Liver (tissue), 9 donors: Measurements from ENCODE around the gene TIMP1. TPM values are rescaled to one million over a fixed set of nuclear protein-coding genes. Genes with fewer than 3 reads are reported as not detected.
A peak's percentile ranks its signal among the peaks of the same experiment; 100 is the strongest.

Source experiments
- DNase-seq: peaks from one replicate; pipeline ENCODE4 v3.0.0-alpha.2; 2017; ENCODE audit warnings: low spot score
- H3K27ac ChIP-seq, 2 donors: one replicate each; pipeline ENCODE4 v1.7.0; 2013; ENCODE audit warnings: inconsistent platforms in 2 of 2, low read length in 2 of 2, control low read depth in 1 of 2, low read depth in 1 of 2, mild to moderate bottlenecking in 1 of 2
- H3K27me3 ChIP-seq, 4 donors: one replicate each; pipeline versions ENCODE4 v1.6.1 to v1.7.0; 2013; ENCODE audit warnings: low read length in 3 of 4, inconsistent platforms in 1 of 4, mild to moderate bottlenecking in 1 of 4, moderate library complexity in 1 of 4; ENCODE audit not compliant: control insufficient read depth in 4 of 4, insufficient read depth in 4 of 4
- H3K36me3 ChIP-seq, 4 donors: one replicate each; pipeline versions ENCODE4 v1.6.1 to v1.7.0; 2013; ENCODE audit warnings: low read length in 3 of 4, mild to moderate bottlenecking in 3 of 4, low read depth in 1 of 4, moderate library complexity in 1 of 4; ENCODE audit not compliant: control insufficient read depth in 4 of 4, insufficient read depth in 3 of 4
- H3K4me1 ChIP-seq, 4 donors: one replicate each; pipeline versions ENCODE4 v1.6.1 to v1.7.0; 2013; ENCODE audit warnings: low read length in 3 of 4, mild to moderate bottlenecking in 3 of 4, moderate library complexity in 1 of 4; ENCODE audit not compliant: control insufficient read depth in 4 of 4, insufficient read depth in 4 of 4
- H3K4me3 ChIP-seq, 3 donors: one replicate each; pipeline versions ENCODE4 v1.6.1 to v1.7.0; 2013; ENCODE audit warnings: low read length in 3 of 3, control low read depth in 1 of 3, low read depth in 1 of 3, mild to moderate bottlenecking in 1 of 3
- H3K9ac ChIP-seq, 2 donors: one replicate each; pipeline ENCODE4 v1.7.0; 2013; ENCODE audit warnings: low read length in 2 of 2, mild to moderate bottlenecking in 2 of 2, moderate library complexity in 2 of 2, control low read depth in 1 of 2, low read depth in 1 of 2
- H3K9me3 ChIP-seq, 4 donors: one replicate each; pipeline versions ENCODE4 v1.6.1 to v1.7.0; 2013; ENCODE audit warnings: low read length in 3 of 4; ENCODE audit not compliant: control insufficient read depth in 4 of 4
- EGR1 ChIP-seq, 2 donors: IDR thresholded peaks; 2 replicates each; pipeline ENCODE4 v1.6.1; 2016 to 2018; ENCODE audit warnings: antibody characterized with exemption in 2 of 2, low read depth in 2 of 2
- FOXA1 ChIP-seq: IDR thresholded peaks from 2 replicates; pipeline ENCODE4 v1.6.1; 2016; ENCODE audit warnings: antibody characterized with exemption
- FOXA2 ChIP-seq: IDR thresholded peaks from 2 replicates; pipeline ENCODE4 v1.6.1; 2016; ENCODE audit warnings: antibody characterized with exemption
- GABPA ChIP-seq, 2 donors: IDR thresholded peaks in 1 of 2; conservative IDR thresholded peaks in 1 of 2; 2 replicates each; pipeline ENCODE4 v1.6.1; 2016; ENCODE audit warnings: antibody characterized with exemption in 2 of 2, mild to moderate bottlenecking in 1 of 2, moderate library complexity in 1 of 2
- HNF4A ChIP-seq, 2 donors: conservative IDR thresholded peaks; 2 replicates each; pipeline ENCODE4 v1.6.1; 2016; ENCODE audit warnings: antibody characterized with exemption in 2 of 2, mild to moderate bottlenecking in 2 of 2
- JUND ChIP-seq, 2 donors: IDR thresholded peaks; 2 replicates each; pipeline ENCODE4 v1.6.1; 2016; ENCODE audit warnings: antibody characterized with exemption in 2 of 2
- NR2F2 ChIP-seq: IDR thresholded peaks from 2 replicates; pipeline ENCODE4 v1.6.1; 2016; ENCODE audit warnings: antibody characterized with exemption
- REST ChIP-seq: IDR thresholded peaks from 2 replicates; pipeline ENCODE4 v1.6.1; 2016; ENCODE audit warnings: antibody characterized with exemption, mild to moderate bottlenecking
- RXRA ChIP-seq, 2 donors: IDR thresholded peaks; 2 replicates each; pipeline ENCODE4 v1.6.1; 2017 to 2018; ENCODE audit warnings: antibody characterized with exemption in 2 of 2, mild to moderate bottlenecking in 1 of 2
- SP1 ChIP-seq: IDR thresholded peaks from 2 replicates; pipeline ENCODE4 v1.6.1; 2018; ENCODE audit warnings: antibody characterized with exemption, mild to moderate bottlenecking
- TAF1 ChIP-seq: conservative IDR thresholded peaks from 2 replicates; pipeline ENCODE4 v1.6.1; 2016; ENCODE audit warnings: antibody characterized with exemption, mild to moderate bottlenecking
- YY1 ChIP-seq: IDR thresholded peaks from 2 replicates; pipeline ENCODE4 v1.6.1; 2016; ENCODE audit warnings: antibody characterized with exemption, mild to moderate bottlenecking
- WGBS: extraction: QIAGEN DNeasy Blood & Tissue Kit; methylation state at CpG from one replicate; pipeline ENCODE4 v1.1.7; 2013; 5-methylcytosine and 5-hydroxymethylcytosine counted together
- polyA plus RNA-seq, 2 donors: library from polyadenylated mRNA; stranded (reverse) in 1 of 2; unstranded in 1 of 2; fragments of 200-250 nt in 1 of 2; fragments of >200 nt in 1 of 2; fragmentation: Nextera tagmentation in 1 of 2; extraction: Ambion mirVana in 1 of 2; gene quantifications; one replicate each; pipeline versions ENCODE4 v1.2.1 to v1.2.3, GENCODE V29; 2013 to 2015
- total RNA-seq, 2 donors: library from RNA; depleted of rRNA; stranded (reverse); fragments of >200 nt; gene quantifications; one replicate each; pipeline ENCODE4 v1.2.3, GENCODE V29; 2014
- TF ChIP-seq, protein P1 (sequence below): IDR thresholded peaks from 2 replicates; pipeline ENCODE4 v1.6.1; 2016; ENCODE audit warnings: antibody characterized with exemption
- TF ChIP-seq, protein P2 (sequence below): IDR thresholded peaks from 2 replicates; pipeline ENCODE4 v1.6.1; 2016; ENCODE audit warnings: antibody characterized with exemption
- TF ChIP-seq, protein P3 (sequence below): IDR thresholded peaks from 2 replicates; pipeline ENCODE4 v1.6.1; 2016; ENCODE audit warnings: antibody characterized with exemption
- donor health status: healthy.
- donor health status: healthy.
- donor health status: healthy.
- donor health status: healthy.
- donor health status: healthy.

Gene TIMP1
- total and polyA plus RNA-seq, 4 donors, result 18.0 to 1,609 (median 146) TPM

DNA sequence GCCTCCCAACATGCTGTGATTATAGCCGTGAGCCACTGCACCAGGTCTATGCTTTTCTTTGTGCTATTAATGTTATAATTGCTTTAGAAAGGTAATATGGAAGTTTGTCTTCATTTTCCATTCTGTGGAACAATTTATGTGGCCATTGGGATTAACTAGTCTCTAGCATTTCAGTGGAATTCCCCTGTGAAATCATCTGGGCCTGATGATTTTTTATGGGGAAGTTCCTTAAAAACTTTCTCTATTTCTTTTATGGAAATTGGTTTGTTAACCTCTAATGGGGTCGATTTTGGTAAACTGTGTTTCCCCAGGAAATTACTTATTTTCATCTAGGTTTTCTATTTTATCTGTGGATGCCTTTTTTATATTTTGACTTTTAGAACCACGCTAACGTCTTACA lies 11.3 kb downstream of the TIMP1 start:
- no peak for DNase-seq
- H3K27ac ChIP-seq, result no peak overlapping the region
- H3K4me3 ChIP-seq, result no peak overlapping the region
- no peak overlapping the region for H3K9ac ChIP-seq
- 77% methylated on average over 4 of the region's 4 CpGs for WGBS
- no peaks in the 10 kb centered on the region for H3K36me3 ChIP-seq
- TF ChIP-seq NR2F2 (no peak), FOXA2 (no peak), JUND (IDR thresholded peaks at IDR 0.05) (no peak)
- peaks cover 0 to 3% (median 1%) of the 10 kb centered on the region in 4 donors for H3K9me3 ChIP-seq
- peaks cover 0 to 3% (median 0%) of the 10 kb centered on the region in 4 donors for H3K27me3 ChIP-seq
- H3K4me1 ChIP-seq, result no peaks in the 10 kb centered on the region

- no peak overlapping the region for H3K27ac ChIP-seq
- no peak overlapping the region for H3K9ac ChIP-seq
- DNase-seq, result no peak
- TF ChIP-seq YY1, result peak; percentile 28
- TF ChIP-seq, protein P1, sequence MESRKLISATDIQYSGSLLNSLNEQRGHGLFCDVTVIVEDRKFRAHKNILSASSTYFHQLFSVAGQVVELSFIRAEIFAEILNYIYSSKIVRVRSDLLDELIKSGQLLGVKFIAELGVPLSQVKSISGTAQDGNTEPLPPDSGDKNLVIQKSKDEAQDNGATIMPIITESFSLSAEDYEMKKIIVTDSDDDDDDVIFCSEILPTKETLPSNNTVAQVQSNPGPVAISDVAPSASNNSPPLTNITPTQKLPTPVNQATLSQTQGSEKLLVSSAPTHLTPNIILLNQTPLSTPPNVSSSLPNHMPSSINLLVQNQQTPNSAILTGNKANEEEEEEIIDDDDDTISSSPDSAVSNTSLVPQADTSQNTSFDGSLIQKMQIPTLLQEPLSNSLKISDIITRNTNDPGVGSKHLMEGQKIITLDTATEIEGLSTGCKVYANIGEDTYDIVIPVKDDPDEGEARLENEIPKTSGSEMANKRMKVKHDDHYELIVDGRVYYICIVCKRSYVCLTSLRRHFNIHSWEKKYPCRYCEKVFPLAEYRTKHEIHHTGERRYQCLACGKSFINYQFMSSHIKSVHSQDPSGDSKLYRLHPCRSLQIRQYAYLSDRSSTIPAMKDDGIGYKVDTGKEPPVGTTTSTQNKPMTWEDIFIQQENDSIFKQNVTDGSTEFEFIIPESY, result no peak
- peaks cover 0 to 3% (median 1%) of the 10 kb centered on the region in 4 donors for H3K9me3 ChIP-seq
- H3K4me3 ChIP-seq, result no peak overlapping the region
- no peaks in the 10 kb centered on the region for H3K4me1 ChIP-seq
- H3K36me3 ChIP-seq, result no peaks in the 10 kb centered on the region
- 67% methylated on average over 1 of the region's 1 CpG for WGBS
- peaks cover 0 to 3% (median 0%) of the 10 kb centered on the region in 4 donors for H3K27me3 ChIP-seq
Observed at GRCh38 chrX:47595716-47596251, 13.5 kb downstream of the TIMP1 start.

DNA sequence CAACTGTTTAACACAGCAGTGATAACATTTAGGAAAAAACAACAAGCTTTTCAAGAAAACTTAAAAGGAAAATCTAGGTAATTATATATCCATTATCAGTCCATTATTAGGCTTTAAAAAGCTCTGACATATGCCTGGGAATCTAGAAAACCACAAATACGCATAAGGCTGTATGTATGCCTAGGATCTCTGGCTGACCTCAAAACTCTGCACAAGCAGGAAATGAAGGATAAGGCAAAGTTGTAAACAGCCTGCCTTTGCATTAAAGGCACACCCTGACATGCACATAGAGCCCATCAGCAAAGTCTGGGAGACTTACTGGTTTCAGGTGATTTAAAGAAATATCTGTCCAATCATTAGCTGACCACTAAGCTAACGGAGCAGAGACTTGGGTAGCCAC lies 14.0 kb downstream of the TIMP1 start:
- no peak overlapping the region for H3K27ac ChIP-seq
- peaks cover 0 to 3% (median 1%) of the 10 kb centered on the region in 4 donors for H3K9me3 ChIP-seq
- 83% methylated on average over 2 of the region's 2 CpGs for WGBS
- no peak overlapping the region for H3K4me3 ChIP-seq
- no peaks in the 10 kb centered on the region for H3K4me1 ChIP-seq
- H3K36me3 ChIP-seq, result no peaks in the 10 kb centered on the region
- no peak overlapping the region for H3K9ac ChIP-seq
- peaks cover 0 to 3% (median 0%) of the 10 kb centered on the region in 4 donors for H3K27me3 ChIP-seq
- DNase-seq, result no peak
- TF ChIP-seq YY1, result no peak
- TF ChIP-seq SP1, result no peak
- TF ChIP-seq EGR1 (IDR thresholded peaks at IDR 0.05; ENCODE audit: low read depth in 2 of 2), result no peak
- TF ChIP-seq RXRA (IDR thresholded peaks at IDR 0.05), result no peak
- TF ChIP-seq HNF4A (conservative IDR thresholded peaks at IDR 0.05), result no peak
- no peak for TF ChIP-seq FOXA1
- TF ChIP-seq REST, result no peak
- no peak for TF ChIP-seq GABPA (IDR thresholded peaks at IDR 0.05 in 1 of 2, conservative IDR thresholded peaks at IDR 0.05 in 1 of 2)
- TF ChIP-seq NR2F2, result no peak
- TF ChIP-seq, protein P2, sequence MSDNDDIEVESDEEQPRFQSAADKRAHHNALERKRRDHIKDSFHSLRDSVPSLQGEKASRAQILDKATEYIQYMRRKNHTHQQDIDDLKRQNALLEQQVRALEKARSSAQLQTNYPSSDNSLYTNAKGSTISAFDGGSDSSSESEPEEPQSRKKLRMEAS, result no peak
- TF ChIP-seq, protein P3, sequence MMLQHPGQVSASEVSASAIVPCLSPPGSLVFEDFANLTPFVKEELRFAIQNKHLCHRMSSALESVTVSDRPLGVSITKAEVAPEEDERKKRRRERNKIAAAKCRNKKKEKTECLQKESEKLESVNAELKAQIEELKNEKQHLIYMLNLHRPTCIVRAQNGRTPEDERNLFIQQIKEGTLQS, result no peak
- no peak for TF ChIP-seq TAF1
